HG03103 (cell line): ENCODE data around the gene DNAH17.

Source experiments
- ATAC-seq: cut with Tn5 transposase; IDR thresholded peaks from one replicate; pipeline ENCODE4 v1.9.1; 2021; ENCODE audit warnings: low read depth; ENCODE audit not compliant: unreplicated experiment

DNAH17 gene

GRCh38 chr17:78434455-78435329 lies 142.5 kb downstream of the DNAH17 start:
- no peak for ATAC-seq

- no peak for ATAC-seq
These were observed 143.3 kb downstream of the DNAH17 start for GRCh38 chr17:78433780-78434335.

- no peak for ATAC-seq
These were observed 144.0 kb downstream of the DNAH17 start for GRCh38 chr17:78433013-78433727.

GRCh38 chr17:78432226-78433012 lies 144.8 kb downstream of the DNAH17 start:
- no peak for ATAC-seq

GRCh38 chr17:78431692-78431958 lies 145.6 kb downstream of the DNAH17 start:
- no peak for ATAC-seq

- ATAC-seq, result no peak
These were observed 146.1 kb downstream of the DNAH17 start for GRCh38 chr17:78430892-78431691.

- ATAC-seq, result no peak
These were observed 147.6 kb downstream of the DNAH17 start for GRCh38 chr17:78429618-78429995.

- ATAC-seq, result no peak
These were observed 148.2 kb downstream of the DNAH17 start for GRCh38 chr17:78428836-78429617.

GRCh38 chr17:78428025-78428575 lies 149.1 kb downstream of the DNAH17 start:
- ATAC-seq, result no peak

- ATAC-seq, result no peak
These were observed 150.1 kb downstream of the DNAH17 start for GRCh38 chr17:78427140-78427539.

GRCh38 chr17:78426293-78426879 lies 150.8 kb downstream of the DNAH17 start:
- ATAC-seq, result no peak

GRCh38 chr17:78425429-78425828 lies 151.8 kb downstream of the DNAH17 start:
- ATAC-seq, result no peak

GRCh38 chr17:78423961-78424675 lies 153.1 kb downstream of the DNAH17 start:
- no peak for ATAC-seq

GRCh38 chr17:78422872-78423588 lies 154.2 kb downstream of the DNAH17 start:
- no peak for ATAC-seq

GRCh38 chr17:78422267-78422605 lies 155.0 kb downstream of the DNAH17 start:
- ATAC-seq, result no peak

GRCh38 chr17:78421534-78422266 lies 155.5 kb downstream of the DNAH17 start:
- ATAC-seq, result no peak

GRCh38 chr17:78421084-78421533 lies 156.1 kb downstream of the DNAH17 start:
- no peak for ATAC-seq
